ENCODE measurements around the gene KCNS1. TPM values are rescaled to one million over a fixed set of nuclear protein-coding genes. Genes with fewer than 3 reads are reported as not detected.

KCNS1 gene
- total and polyA plus RNA-seq, 2 experiments from 2014 or later: 0.37 to 3.2 TPM

DNA sequence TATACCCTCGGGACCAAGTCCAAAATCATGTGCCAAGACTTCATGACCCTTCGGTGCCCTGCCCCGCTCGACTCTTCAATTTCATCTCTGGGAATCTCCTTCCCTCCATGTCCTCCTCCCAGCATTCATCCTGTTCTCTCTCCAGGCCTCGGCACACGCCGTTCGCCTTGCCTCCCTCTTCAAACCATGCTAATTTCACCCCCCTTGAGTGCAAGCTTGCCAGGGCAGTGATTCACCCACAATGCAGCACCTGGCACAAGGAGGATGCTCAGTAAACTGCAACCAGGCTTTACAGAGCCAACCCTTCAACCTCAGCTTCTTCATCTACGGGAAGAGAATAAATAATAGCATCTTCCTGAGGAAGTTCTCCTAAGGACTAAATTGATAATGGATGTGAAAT is 4.1 kb downstream of the KCNS1 start (continued):
- TF ChIP-seq REST (IDR thresholded peaks at IDR 0.05; ENCODE audit: unreplicated experiment) (no peak), EZH2 (IDR thresholded peaks at IDR 0.05; ENCODE audit: low read depth, unreplicated experiment) (no peak), STAT1 (IDR thresholded peaks at IDR 0.05; ENCODE audit: unreplicated experiment) (no peak), ETS1 (IDR thresholded peaks at IDR 0.05) (no peak), ZNF331 (CRISPR knock-in tag; IDR thresholded peaks at IDR 0.05; ENCODE audit: low read depth) (no peak), POLR2AphosphoS5 (IDR thresholded peaks at IDR 0.05; ENCODE audit: low read depth) (no peak), NANOG (IDR thresholded peaks at IDR 0.05; ENCODE audit: borderline replicate concordance) (no peak)

DNA sequence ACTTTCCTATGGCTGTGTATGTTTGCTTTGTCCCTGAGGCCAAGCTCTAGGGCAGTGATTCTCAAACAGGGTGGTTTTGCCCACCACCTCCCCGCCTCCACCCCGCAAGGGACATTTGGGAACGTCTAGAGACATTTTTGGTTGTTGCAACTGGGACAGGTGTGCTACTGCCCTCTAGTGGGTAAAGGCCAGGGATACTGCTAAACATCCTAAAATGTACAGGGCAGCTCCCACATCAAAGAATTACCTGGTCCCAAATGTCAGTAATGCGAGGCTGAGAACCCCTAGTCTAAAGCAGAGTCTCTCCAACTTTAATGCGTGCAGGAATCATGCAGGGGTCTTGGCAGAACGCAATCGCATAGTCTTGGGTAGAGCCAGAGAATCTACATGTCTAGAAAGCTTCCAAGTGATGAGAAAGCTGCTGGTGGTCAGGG is 5.1 kb downstream of the KCNS1 start:
- no peak overlapping the region for H3K27ac Mint-ChIP-seq
- Histone ChIP-seq H3K4me3 (no peak overlapping the region), H3K4me2 (no peak overlapping the region), H3K36me3 (ENCODE audit: insufficient read depth) (no peaks in the 10 kb centered on the region), H3K27ac (ENCODE audit: low read depth) (no peak overlapping the region), H3K27me3 (ENCODE audit: insufficient read depth) (peaks cover 44% of the 10 kb centered on the region), H4K20me1 (replicated peaks; ENCODE audit: insufficient read depth) (no peaks in the 10 kb centered on the region), H3K79me2 (replicated peaks; ENCODE audit: insufficient read depth) (no peaks in the 10 kb centered on the region), H2AFZ (no peak overlapping the region), H3F3A (replicated peaks; ENCODE audit: low read depth) (peaks cover 5% of the 10 kb centered on the region; the same call in 1 of the 2 replicates), H3K9me2 (ENCODE audit: insufficient read depth) (no peaks in the 10 kb centered on the region), H3K4me1 (ENCODE audit: insufficient read depth) (peaks cover 5% of the 10 kb centered on the region)
- peaks cover 34% of the 10 kb centered on the region for H3K27me3 Mint-ChIP-seq (ENCODE audit: insufficient read depth, low read depth, poor library complexity)
- H3K9me3 Mint-ChIP-seq: peaks cover 4% of the 10 kb centered on the region; the same call in 2 of the 3 replicates
- H3K4me3 Mint-ChIP-seq: no peak overlapping the region
- no peaks in the 10 kb centered on the region; the same call in 2 of the 3 replicates for H3K4me1 Mint-ChIP-seq
- H3K36me3 Mint-ChIP-seq (ENCODE audit: low read depth): peaks cover 3% of the 10 kb centered on the region; the same call in 1 of the 3 replicates
- ATAC-seq: peak; percentile 25
- peak; percentile 85 for DNase-seq (ENCODE audit: low spot score)
- no peak for TF ChIP-seq EZH2phosphoT487 (IDR thresholded peaks at IDR 0.05; ENCODE audit: unreplicated experiment)
- no peak for TF ChIP-seq NANOG (IDR thresholded peaks at IDR 0.05; ENCODE audit: borderline replicate concordance)
- TF ChIP-seq, protein P1, sequence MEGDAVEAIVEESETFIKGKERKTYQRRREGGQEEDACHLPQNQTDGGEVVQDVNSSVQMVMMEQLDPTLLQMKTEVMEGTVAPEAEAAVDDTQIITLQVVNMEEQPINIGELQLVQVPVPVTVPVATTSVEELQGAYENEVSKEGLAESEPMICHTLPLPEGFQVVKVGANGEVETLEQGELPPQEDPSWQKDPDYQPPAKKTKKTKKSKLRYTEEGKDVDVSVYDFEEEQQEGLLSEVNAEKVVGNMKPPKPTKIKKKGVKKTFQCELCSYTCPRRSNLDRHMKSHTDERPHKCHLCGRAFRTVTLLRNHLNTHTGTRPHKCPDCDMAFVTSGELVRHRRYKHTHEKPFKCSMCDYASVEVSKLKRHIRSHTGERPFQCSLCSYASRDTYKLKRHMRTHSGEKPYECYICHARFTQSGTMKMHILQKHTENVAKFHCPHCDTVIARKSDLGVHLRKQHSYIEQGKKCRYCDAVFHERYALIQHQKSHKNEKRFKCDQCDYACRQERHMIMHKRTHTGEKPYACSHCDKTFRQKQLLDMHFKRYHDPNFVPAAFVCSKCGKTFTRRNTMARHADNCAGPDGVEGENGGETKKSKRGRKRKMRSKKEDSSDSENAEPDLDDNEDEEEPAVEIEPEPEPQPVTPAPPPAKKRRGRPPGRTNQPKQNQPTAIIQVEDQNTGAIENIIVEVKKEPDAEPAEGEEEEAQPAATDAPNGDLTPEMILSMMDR (conservative IDR thresholded peaks at IDR 0.05; ENCODE audit: low read depth in 2 of 2): peak; percentile 70 to 88
- TF ChIP-seq ETS1 (IDR thresholded peaks at IDR 0.05): no peak
- TF ChIP-seq ZNF114 (CRISPR knock-in tag; IDR thresholded peaks at IDR 0.05): no peak
- no peak for TF ChIP-seq CREB1 (CRISPR knock-in tag; IDR thresholded peaks at IDR 0.05; ENCODE audit: low read depth)

All from GM23338 (cell line).